ENCODE results near the gene P3H1. TPM values are rescaled to one million over a fixed set of nuclear protein-coding genes. Genes with fewer than 3 reads are reported as not detected.

P3H1 gene
- total and polyA plus RNA-seq, 2 experiments from 2014 or later: 51.1 to 75.1 TPM

DNA sequence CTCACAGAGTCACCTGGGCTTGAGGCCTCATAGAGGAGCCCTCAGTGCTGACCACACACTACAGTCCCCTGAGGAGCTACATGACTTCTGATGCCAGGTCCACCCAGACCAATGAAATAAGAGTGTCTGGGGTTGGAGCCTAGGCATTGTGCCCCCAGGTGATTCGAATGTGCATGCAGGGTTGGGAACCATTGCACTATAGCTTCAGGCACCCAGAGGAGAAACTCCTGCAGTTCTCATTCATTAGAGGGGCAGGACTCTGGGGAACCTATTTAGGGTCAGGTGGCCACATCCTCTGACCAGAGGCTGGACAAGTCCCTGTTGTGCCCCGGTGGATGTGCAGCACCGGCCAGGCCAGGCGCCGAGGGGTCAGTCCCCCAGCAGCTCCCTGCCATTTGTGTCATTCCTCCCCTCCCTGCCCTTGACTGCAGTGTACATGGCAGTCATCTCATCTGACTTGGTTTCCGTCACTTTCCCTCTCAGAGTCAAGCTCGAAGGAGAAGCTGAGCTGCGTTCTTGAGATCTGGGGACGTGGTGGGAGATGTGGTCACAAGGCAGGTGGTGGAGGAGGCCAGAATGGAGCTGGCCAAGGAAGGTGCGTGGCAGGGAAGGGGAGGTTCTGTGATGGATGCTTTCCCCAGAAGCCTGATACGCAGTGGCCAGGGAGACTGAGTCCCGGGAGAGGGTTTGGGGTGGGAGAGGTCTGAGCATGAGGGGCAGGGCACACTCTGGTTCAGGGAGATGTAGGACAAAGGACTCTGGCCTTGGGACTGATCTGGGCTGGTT lies 33.2 kb downstream of the P3H1 start (continued):
- TF ChIP-seq, protein P1, sequence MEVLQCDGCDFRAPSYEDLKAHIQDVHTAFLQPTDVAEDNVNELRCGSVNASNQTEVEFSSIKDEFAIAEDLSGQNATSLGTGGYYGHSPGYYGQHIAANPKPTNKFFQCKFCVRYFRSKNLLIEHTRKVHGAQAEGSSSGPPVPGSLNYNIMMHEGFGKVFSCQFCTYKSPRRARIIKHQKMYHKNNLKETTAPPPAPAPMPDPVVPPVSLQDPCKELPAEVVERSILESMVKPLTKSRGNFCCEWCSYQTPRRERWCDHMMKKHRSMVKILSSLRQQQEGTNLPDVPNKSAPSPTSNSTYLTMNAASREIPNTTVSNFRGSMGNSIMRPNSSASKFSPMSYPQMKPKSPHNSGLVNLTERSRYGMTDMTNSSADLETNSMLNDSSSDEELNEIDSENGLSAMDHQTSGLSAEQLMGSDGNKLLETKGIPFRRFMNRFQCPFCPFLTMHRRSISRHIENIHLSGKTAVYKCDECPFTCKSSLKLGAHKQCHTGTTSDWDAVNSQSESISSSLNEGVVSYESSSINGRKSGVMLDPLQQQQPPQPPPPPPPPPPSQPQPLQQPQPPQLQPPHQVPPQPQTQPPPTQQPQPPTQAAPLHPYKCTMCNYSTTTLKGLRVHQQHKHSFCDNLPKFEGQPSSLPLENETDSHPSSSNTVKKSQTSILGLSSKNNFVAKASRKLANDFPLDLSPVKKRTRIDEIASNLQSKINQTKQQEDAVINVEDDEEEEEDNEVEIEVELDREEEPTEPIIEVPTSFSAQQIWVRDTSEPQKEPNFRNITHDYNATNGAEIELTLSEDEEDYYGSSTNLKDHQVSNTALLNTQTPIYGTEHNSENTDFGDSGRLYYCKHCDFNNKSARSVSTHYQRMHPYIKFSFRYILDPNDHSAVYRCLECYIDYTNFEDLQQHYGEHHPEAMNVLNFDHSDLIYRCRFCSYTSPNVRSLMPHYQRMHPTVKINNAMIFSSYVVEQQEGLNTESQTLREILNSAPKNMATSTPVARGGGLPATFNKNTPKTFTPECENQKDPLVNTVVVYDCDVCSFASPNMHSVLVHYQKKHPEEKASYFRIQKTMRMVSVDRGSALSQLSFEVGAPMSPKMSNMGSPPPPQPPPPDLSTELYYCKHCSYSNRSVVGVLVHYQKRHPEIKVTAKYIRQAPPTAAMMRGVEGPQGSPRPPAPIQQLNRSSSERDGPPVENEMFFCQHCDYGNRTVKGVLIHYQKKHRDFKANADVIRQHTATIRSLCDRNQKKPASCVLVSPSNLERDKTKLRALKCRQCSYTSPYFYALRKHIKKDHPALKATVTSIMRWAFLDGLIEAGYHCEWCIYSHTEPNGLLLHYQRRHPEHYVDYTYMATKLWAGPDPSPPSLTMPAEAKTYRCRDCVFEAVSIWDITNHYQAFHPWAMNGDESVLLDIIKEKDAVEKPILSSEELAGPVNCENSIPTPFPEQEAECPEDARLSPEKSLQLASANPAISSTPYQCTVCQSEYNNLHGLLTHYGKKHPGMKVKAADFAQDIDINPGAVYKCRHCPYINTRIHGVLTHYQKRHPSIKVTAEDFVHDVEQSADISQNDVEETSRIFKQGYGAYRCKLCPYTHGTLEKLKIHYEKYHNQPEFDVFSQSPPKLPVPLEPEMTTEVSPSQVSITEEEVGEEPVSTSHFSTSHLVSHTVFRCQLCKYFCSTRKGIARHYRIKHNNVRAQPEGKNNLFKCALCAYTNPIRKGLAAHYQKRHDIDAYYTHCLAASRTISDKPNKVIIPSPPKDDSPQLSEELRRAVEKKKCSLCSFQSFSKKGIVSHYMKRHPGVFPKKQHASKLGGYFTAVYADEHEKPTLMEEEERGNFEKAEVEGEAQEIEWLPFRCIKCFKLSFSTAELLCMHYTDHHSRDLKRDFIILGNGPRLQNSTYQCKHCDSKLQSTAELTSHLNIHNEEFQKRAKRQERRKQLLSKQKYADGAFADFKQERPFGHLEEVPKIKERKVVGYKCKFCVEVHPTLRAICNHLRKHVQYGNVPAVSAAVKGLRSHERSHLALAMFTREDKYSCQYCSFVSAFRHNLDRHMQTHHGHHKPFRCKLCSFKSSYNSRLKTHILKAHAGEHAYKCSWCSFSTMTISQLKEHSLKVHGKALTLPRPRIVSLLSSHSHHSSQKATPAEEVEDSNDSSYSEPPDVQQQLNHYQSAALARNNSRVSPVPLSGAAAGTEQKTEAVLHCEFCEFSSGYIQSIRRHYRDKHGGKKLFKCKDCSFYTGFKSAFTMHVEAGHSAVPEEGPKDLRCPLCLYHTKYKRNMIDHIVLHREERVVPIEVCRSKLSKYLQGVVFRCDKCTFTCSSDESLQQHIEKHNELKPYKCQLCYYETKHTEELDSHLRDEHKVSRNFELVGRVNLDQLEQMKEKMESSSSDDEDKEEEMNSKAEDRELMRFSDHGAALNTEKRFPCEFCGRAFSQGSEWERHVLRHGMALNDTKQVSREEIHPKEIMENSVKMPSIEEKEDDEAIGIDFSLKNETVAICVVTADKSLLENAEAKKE (CRISPR knock-in tag; IDR thresholded peaks at IDR 0.05): no peak
- no peak for TF ChIP-seq NANOG (IDR thresholded peaks at IDR 0.05; ENCODE audit: borderline replicate concordance)
- TF ChIP-seq CREB1 (CRISPR knock-in tag; IDR thresholded peaks at IDR 0.05; ENCODE audit: low read depth): no peak
- no peak for TF ChIP-seq EZH2 (IDR thresholded peaks at IDR 0.05; ENCODE audit: low read depth, unreplicated experiment)
- TF ChIP-seq POLR2AphosphoS5 (IDR thresholded peaks at IDR 0.05; ENCODE audit: low read depth): no peak
- TF ChIP-seq STAT1 (IDR thresholded peaks at IDR 0.05; ENCODE audit: unreplicated experiment): no peak

DNA sequence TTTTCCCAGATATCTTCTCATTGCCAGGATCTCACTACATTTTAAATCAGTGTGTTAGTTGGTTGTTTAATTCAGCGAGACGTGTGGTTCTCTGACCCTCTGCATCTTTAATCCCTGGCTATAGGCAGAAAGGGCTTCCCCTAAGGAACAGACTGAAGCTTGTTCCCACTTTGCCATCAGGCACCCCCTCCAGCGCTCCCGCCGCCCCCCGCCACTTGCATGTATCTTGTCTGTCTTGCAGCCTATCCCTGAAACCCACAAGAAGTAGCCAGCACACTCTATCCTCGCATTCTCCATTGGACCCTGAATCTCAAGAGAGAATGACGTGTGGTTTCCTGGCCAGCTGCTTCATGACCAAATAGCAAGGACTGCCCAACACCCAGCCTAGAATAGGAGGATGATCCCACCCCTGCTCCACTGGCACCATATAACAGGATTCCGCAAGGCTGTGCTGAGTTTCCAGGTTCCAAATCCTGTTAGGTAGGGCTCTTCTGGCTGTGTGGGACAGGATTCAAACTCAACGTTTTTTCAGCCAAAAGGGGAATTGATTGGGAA lies 34.6 kb downstream of the P3H1 start:
- H3K79me2 ChIP-seq (replicated peaks; ENCODE audit: insufficient read depth): no peaks in the 10 kb centered on the region
- no peak for ATAC-seq

More for the DNA sequence above, 34.6 kb downstream of the P3H1 start:
- Histone ChIP-seq H3K27ac (ENCODE audit: low read depth) (no peak overlapping the region), H3K9me2 (ENCODE audit: insufficient read depth) (no peaks in the 10 kb centered on the region), H3K36me3 (ENCODE audit: insufficient read depth) (no peaks in the 10 kb centered on the region), H4K20me1 (replicated peaks; ENCODE audit: insufficient read depth) (no peaks in the 10 kb centered on the region), H3K27me3 (ENCODE audit: insufficient read depth) (no peaks in the 10 kb centered on the region), H3K4me2 (no peak overlapping the region), H3K4me1 (ENCODE audit: insufficient read depth) (no peaks in the 10 kb centered on the region), H2AFZ (no peak overlapping the region), H3F3A (replicated peaks; ENCODE audit: low read depth) (no peaks in the 10 kb centered on the region), H3K4me3 (no peak overlapping the region)
- no peak for DNase-seq (ENCODE audit: low spot score)
- no peaks in the 10 kb centered on the region for H3K9me3 Mint-ChIP-seq
- no peak overlapping the region for H3K27ac Mint-ChIP-seq
- no peak for TF ChIP-seq ZNF331 (CRISPR knock-in tag; IDR thresholded peaks at IDR 0.05; ENCODE audit: low read depth)
- TF ChIP-seq, protein P1 (CRISPR knock-in tag; IDR thresholded peaks at IDR 0.05): no peak
- TF ChIP-seq STAT1 (IDR thresholded peaks at IDR 0.05; ENCODE audit: unreplicated experiment): no peak
- TF ChIP-seq NANOG (IDR thresholded peaks at IDR 0.05; ENCODE audit: borderline replicate concordance): no peak
- peaks cover 12% of the 10 kb centered on the region for H3K4me1 Mint-ChIP-seq
- H3K36me3 Mint-ChIP-seq (ENCODE audit: low read depth): peaks cover 2% of the 10 kb centered on the region; the same call in 1 of the 3 replicates
- H3K27me3 Mint-ChIP-seq (ENCODE audit: insufficient read depth, low read depth, poor library complexity): peaks cover 7% of the 10 kb centered on the region
- H3K4me3 Mint-ChIP-seq: no peak overlapping the region
